ENCODE data around the gene AQP5. TPM values are rescaled to one million over a fixed set of nuclear protein-coding genes. Genes with fewer than 3 reads are reported as not detected.

Gene AQP5
- polyA plus RNA-seq (ENCODE audit: insufficient read length in 4 of 4) = 1 to 10 TPM; 1.7 to 4.0 (median 2.0) TPM

DNA sequence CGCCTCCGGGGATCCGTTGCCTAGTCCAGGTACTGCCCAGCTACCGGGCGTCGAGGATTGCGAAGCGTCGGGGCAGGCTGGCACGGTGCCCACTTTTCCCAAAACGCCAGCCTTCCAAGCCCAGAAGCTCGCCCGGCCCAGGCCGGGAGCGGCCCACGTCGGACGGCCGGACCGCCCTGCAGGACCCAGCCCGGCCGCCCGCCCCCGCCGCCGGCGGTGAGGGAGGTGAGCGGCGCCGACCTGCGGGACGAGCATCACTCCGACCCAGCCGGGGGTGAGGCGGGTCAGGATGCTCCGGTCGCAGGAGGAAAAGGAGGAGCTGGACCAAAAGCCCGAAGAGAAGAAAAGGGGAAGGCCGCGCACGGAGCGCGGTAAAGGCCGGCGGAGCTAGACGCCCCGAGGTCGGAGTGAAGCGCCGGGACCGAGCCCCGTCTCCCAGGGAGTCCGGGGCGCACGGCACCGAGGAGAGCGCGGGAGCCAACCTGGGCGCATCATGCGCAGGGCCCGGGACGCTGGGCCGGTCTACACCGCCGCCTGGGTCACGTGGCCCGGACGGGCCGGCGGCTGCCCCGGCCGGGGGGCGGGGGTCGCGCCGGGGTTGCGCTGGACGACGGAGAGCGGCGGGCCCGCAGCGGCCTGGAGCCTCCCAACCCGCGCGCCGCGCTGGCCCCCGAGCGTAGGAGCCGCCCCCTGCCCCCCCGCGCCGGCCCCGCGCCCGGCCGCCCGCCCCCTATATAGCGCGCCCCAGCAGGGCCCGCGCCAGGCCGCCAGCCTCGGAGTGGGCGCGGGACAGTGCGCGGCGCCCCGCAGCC lies at the start of gene AQP5:
Gene AQP5, plus strand, starts transcription at position 762 of the 812 bp plus-strand sequence. CDS start 146 bp downstream, outside the sequence.
- DNase-seq (ENCODE audit: low read depth in 4 of 4, low spot score in 3 of 4) = no peak

DNA sequence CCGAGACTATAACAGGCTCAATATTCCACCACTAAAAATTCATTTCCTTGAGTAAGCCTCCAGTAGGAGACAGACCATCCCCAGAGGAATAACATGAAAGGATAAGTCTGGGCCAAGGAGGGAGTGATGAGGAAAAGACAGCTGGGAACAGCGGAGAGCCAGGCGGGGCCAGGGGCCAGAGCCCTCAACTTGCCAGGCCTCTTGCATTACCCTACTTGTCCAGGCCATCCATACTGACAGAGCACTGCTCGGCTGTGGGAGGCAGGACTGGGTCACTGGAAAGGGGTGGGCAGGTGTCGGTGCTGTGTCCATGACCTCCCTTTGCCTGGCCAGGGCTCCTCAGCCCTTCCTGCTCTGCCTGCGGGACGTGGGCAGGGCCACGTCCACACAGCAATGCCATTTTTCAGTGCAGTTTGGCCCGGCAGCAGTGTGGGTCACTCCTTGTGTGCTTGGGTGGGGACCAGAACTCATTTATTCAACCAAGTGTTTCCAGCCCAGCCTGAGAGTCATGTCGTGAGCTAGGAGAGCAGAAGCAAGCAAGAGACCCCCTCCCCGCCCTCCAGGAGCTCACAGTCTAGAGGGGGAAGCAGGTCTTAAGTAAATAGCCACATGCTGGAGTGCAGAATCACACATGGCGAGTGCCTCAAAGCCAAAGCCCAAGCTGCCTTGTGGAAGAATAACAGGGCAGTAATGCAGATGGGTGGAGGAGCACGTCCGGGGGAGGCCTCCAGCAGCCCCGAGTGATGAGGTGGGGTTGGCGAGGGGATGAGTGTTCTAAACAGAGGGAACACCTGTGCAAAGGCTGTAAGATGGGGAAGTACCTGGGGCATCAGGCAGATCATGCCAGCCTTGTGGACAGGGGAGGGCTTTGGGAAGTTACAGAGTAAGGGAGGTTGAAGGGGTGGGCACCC lies 49.1 kb upstream of the AQP5 start:
- DNase-seq (ENCODE audit: low read depth in 4 of 4, low spot score in 3 of 4) = no peak

DNA sequence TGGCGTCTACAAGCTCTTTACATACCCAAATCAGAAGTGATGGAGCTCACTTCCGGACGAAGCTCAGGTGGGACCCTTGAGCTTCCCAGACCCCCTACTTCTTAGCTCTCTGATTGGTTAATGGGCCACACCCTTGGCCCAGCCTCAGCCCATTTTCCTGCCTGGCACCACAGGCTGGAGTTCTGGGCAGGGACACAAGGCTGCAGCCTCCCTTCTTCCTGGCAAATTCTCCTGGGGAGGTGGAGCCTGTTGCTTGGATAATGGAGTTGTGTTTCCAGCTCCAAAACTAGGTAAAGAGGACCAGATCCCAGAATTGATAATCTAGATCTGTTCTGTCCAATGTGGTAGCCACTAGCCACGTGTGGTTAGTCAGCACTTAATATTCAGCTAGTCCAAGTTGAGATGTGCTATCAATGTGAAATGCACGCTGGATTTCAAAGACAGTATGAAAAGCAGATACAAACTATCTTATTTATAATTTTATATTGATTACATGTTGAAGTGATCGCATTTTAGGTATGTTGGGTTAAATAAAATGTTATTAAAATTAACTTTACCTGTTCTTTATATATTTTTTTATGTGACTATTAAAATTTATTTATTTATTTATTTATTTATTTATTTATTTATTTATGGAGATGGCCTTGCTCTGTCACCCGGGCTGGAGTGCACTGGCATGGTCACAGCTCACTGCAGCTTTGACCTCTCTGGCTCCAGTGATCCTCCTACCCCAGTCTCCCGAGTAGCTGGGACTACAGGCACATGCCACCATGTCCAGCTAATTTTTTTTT lies 45.3 kb upstream of the AQP5 start:
- no peak for DNase-seq (ENCODE audit: low read depth in 4 of 4, low spot score in 3 of 4)

DNA sequence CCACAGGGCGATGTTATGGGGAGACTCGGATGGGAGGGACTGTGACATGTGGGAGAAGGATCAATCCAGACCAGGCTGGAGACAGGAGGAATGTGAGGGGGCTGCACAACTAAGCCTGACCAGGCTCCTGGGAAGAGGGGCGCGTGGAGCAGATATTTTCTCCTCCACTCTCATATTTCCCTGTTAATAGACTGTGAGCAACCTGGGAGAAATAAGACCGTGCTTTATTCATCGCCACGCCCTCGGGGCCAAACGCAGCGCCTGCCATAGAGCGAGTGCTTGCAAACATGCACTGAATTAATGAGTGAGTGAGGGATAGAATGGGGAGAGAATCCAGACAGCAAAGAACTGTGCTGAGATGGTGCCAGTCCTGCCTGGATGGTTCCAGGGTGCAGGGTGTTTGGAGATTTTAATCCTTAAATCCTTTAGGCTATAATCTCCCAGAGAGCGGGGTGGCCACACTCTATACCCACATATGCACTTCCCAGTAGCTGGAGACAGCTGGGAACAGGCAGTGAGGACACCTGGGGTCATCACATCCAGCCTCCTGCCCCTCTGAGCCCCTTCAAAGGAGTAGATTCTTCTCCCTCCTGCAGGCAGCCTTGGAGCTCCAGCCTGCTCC lies 44.4 kb upstream of the AQP5 start:
- no peak for DNase-seq (ENCODE audit: low read depth in 4 of 4, low spot score in 3 of 4)

DNA sequence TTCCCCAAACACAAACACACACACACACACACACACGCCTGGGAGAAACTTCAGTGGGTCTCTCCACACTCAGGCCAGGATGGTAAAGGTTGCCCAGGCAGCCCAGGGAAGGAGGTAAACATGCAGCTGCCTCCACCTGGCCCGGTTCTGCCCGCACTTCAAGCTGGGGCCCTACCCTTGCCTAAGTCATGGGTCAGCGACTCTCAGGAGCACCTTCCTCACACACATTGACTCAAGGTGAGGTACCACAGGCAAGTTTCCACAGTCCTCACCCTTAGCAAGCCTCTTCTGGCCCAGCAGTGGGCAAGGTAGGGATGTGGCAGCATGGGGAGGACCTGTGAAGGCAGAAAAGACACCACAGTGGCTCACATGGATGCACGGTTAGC lies 43.9 kb upstream of the AQP5 start:
- DNase-seq (ENCODE audit: low read depth in 4 of 4, low spot score in 3 of 4) = no peak

DNA sequence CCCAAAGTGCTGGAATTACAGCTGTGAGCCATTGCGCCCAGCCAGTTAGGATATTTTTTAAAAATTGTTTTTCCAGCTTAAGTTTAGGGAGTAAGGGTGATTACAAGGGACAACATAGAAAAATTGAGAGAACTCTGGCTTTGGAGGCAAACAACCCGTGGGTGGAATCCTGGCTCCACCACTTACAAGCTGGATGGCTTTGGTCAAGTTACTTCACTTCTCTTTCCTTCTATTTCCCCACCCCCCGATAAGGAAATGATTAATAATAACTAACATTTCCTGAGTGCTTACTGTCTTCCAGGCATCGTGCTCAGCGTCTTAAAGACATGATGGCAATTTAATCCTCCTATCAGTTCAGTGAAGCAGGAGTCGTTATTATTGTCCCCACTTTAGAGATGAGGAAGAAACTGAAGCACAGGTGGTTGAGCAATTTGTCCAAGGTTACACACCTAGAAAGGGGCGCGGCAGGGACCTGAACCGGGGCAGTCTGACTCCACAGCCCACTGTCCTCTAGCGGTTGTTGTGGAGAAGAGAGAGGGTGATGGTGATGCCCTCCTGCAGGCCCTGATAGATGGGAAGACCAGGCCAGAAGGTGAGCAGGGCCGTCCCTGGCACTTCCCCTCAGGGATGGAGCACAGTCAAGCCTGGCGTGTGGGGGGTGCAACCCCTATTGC lies 41.3 kb upstream of the AQP5 start:
- DNase-seq (ENCODE audit: low read depth in 4 of 4, low spot score in 3 of 4) = no peak

DNA sequence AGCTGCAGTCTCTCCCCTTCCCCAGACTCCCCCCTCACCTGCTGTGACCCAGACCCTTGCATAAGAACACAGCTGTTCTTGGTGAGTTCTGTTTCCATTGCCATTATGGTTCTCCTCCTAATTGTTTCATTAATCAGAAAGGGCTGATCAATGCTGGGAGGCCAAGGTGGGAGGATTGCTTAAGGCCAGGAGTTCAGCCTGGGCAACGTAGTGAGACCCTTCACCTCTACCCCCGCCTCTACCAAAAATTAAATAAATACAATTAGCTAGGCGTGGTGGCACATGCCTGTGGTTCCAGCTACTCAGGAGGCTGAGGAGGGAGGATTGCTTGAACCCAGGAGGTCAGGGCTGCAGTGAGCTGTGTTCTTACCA lies 40.8 kb upstream of the AQP5 start:
- DNase-seq (ENCODE audit: low read depth in 4 of 4, low spot score in 3 of 4) = no peak

DNA sequence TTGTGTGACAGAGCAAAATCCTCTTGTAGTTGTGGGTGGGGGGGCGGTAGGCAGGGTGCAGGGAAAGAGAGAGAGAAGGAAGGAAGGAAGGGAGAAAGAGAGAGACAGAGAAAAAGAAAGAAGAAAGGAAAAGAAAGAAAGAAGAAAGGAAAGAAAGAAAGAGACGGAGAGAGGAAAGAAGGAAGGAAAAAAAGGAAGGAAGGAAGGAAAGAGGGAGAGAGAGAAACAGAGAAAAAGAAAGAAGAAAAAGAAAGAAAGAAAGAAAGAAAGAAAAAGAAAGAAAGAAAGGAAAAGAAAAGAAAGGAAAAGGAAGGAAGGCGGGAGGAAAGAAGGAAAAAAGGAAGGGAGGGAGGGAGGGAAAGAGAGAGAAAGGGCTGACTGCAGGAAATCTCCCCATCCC lies 40.4 kb upstream of the AQP5 start:
- no peak for DNase-seq (ENCODE audit: low read depth in 4 of 4, low spot score in 3 of 4)

DNA sequence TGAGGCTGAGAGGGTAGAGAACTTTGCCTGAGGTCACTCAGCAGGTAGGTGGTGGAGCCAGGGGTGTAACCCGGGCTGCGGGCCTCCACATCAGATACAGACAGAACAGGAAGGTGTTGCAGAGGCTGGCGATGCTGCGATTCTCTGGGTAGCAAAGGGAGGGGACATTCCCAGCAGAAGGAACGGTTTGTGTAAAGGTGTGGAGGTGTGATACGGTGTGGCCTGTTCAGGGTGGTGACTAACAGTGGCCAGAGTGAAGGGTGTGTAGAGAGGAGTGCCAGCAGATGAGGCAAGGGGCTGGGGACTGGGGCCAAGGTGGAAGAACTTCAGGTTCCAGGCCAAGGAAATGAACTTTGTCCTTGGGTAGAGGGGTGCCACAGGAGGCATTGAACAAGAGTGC lies 39.7 kb upstream of the AQP5 start:
- DNase-seq (ENCODE audit: low read depth in 4 of 4, low spot score in 3 of 4) = no peak

DNA sequence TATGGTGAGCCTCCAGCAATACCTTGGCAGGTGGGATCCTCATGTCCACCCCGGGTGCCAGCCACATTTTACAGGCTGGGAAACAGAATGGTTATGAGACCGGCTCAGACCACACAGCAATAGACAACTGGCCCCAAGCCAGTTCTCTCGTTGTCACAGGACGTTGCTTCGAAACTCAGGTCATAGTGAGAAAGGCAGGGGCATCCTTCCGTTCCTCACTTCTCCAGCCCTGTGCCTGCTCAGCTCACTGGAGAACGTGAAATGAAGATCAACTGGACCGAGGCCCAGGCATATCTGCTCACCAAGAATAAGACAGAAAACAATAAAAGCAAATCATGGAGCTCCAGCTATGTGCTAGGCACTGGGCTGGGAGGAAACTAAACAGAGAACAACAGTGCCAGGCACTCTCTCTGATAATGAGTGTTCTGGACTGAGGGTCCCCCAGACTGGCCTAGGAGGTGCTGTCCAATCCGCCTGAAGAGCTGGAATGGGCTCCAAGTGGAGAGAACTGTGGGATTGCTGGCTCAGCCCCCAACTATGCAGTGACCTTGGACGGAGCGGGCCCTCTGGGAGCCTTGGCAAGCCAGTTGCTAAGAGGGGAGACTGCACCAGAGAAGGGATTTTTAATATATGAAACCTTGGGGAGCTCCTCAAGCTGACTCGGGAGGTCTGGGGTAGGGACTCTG lies 39.2 kb upstream of the AQP5 start:
- DNase-seq (ENCODE audit: low read depth in 4 of 4, low spot score in 3 of 4) = no peak

DNA sequence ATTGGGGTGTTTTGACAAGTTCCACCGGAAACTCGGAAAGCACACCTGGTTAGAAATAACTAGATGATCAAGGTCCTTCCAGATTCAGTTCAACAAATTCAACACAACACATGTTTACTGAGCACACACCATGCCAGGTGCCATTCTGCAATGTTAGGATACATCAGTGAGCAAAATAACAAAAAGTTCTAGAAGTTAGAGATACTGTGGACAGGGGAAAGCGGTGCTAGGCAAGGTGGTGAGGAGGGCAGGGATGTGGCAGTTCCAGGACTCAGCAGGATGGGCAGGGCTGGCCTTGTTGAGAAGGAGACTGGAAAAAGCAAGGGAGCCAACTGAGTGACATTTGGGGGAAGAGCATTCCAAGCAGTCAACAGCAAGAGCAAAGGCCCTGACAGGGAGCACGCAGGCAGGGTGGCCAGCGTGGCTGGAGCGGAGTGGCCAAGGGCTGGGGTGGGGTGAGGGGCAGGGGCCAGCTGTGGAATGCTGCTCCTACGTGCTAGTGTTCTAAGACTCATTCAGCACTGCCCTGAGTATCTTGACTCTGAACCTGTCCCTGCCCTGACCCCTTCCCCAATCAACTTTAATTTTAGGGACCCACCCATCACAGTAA lies 38.5 kb upstream of the AQP5 start:
- DNase-seq (ENCODE audit: low read depth in 4 of 4, low spot score in 3 of 4) = no peak

DNA sequence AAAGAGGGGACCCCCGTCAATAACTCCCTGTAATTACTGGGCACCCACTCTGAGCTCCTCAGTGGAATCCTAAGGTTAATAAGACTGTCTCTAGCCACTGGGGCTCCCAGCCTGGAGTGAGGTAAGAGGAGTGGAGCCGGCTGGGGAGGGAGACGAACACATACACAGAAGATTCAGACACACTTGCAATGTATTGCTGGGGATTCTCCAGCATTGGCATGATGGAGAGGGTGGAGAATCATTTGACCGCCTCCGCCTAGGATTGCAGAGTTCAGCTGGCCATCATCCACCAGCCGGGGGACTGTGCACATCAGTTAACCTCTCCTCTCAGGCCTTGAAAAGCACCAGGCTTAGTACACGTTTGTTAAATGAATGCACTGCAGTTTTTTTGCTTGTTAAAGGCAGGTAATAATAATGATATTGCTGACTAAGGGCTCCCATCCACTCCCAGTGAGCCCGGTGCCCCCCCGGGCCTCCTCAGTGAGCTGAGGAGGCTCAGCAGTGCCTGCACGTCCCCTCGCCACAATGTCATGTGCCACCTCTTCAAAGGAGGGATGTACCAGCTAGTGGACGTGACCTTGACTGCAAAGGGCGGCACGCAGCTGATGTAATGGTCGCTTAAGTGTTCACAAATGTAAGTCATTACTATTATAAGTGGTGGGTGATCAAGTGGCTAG lies 37.7 kb upstream of the AQP5 start:
- DNase-seq (ENCODE audit: low read depth in 4 of 4, low spot score in 3 of 4) = no peak

DNA sequence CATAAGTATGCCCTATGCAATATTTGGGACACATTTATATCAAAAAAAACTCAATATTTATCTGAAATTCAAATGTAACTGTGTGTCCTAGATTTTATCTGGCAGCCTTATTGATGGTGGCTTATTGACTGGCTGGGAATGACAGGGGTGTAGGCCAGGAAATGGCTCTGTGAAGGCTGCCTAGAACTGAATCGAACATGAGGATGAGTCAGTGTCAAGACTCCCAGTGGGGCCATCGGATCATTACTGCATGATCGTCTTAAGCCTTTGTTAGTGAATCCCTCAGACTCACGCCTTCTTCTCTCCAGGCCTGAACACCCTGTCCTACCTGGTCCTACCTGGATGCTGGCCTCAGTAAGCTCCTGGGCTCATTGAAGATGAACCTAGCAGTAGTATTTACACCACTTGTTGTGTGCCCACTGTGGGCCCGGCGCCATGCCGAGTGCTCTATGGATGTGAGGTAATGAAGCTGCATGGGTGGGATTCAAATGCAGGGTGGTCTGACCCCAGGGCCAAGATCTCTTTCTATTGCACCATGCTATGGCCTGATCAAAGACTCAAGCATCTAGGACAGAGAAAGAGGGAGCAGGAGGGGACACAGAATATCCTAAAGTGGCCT lies 36.9 kb upstream of the AQP5 start:
- no peak for DNase-seq (ENCODE audit: low read depth in 4 of 4, low spot score in 3 of 4)

DNA sequence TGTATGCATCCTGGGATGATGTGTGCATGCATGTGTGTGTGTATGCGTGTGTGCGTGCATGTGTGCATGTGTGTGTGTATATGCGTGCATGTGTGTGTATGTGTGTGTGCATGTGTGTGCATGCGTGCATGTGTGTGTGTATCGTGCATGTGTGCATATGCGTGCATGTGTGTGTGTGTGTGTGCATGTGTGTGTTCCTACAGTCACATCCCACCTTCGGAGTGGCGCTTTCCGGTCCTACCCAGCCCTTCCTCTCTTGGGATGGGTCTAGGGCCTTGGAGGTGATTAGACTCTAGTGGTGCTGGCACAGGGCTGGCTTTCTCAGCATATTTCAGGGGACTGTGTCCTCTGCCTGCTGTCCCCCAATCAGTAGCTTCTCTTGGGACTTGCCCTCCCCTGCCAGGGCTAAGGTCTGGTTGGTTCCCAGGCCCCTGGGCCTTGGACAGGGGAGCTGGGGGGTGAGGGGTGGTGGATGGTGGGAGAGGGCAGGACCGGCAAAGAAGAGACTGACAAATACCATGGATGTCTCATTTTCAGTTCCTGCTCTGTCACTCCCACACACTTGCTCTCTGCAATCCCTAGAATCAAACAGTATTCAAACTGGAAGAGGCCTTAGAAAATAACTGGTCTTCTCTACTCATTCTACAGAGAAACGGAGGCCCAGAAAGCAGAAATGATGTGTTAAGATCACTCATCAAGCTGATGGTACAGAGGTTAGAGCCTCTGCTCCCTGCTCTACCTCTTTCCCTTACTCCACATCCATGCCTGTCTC lies 36.1 kb upstream of the AQP5 start:
- no peak for DNase-seq (ENCODE audit: low read depth in 4 of 4, low spot score in 3 of 4)

DNA sequence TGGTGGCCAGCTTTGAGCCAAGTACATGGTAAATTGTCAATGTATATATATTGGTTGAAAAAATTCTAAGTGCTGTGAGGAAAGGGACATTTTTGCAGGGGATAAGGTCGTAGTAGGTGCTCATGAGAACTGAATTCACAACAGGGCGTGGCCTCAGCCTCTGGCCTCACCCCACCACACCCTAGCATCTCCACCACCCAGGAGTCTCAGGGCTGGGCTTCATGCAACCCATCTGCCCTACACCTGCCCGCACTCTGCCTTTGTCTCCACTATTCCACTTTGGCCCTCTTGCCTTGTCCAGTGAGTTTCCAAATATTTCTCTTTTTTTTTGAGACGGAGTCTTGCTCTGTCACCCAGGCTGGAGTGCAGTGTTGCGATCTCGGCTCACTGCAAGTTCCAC lies 33.2 kb upstream of the AQP5 start:
- DNase-seq (ENCODE audit: low read depth in 4 of 4, low spot score in 3 of 4) = no peak

DNA sequence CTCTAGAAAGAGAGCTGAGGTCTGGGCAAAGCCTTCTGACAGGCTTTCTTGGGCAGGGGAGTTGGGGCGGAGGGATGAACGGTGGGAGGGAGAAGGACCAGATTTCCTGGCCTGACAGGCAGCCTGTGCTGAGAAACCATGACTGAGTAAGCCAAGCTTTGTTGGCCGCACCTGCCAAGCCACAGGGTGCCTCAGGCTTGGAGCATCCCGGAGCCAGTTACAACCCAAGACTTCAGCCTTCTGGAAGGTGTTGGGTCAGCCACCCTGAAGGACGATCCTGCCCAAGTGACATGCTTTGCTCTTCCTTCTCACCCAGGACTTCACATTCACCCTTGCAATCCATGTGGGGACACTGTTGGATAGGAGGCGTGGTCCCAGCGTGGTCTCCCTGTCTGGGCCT lies 32.1 kb upstream of the AQP5 start:
- DNase-seq (ENCODE audit: low read depth in 4 of 4, low spot score in 3 of 4) = no peak

All from right renal pelvis (tissue), 4 donors.